ENCODE results near the gene PTPRCAP. TPM values are rescaled to one million over a fixed set of nuclear protein-coding genes. Genes with fewer than 3 reads are reported as not detected.
A peak's percentile ranks its signal among the peaks of the same experiment; 100 is the strongest.

PTPRCAP gene
- polyA plus RNA-seq, 3 donors: 2.1 to 14.3 (median 2.8) TPM

GRCh38 chr11:67406969-67407687 lies 30.4 kb downstream of the PTPRCAP start:
- H3K27me3 Mint-ChIP-seq (ENCODE audit: low read depth in 3 of 3): peaks cover 3 to 12% (median 7%) of the 10 kb centered on the region in 3 donors
- Histone ChIP-seq H4K20me1 (ENCODE audit: insufficient read depth, low read length) (peaks cover 51% of the 10 kb centered on the region), H3K27ac (ENCODE audit: low read depth in 1 of 2, low read length in 2 of 2) (peak overlapping the region; percentile 2 to 18), H3K4me2 (replicated peaks; ENCODE audit: extremely low read depth, low read length, poor library complexity, severe bottlenecking) (no peak overlapping the region), H3K9me3 (replicated peaks in 1 of 2; ENCODE audit: control insufficient read depth in 1 of 2, insufficient read depth in 1 of 2, low read length in 2 of 2) (no peaks in the 10 kb centered on the region), H3K79me2 (ENCODE audit: insufficient read depth, low read length) (peaks cover 39% of the 10 kb centered on the region), H3K36me3 (replicated peaks in 1 of 2; ENCODE audit: control insufficient read depth in 1 of 2, insufficient read depth in 2 of 2, low read length in 2 of 2) (peaks cover 9 to 18% of the 10 kb centered on the region in 2 donors), H2AFZ (ENCODE audit: insufficient read depth, low read depth, low read length, poor library complexity, severe bottlenecking) (no peak overlapping the region), H3K9ac (ENCODE audit: insufficient read depth, low read length, poor library complexity, severe bottlenecking) (no peak overlapping the region), H3K4me1 (ENCODE audit: control insufficient read depth in 1 of 2, insufficient read depth in 2 of 2, low read length in 2 of 2) (peaks cover 71 to 80% of the 10 kb centered on the region in 2 donors), H3K4me3 (replicated peaks in 1 of 3; ENCODE audit: low read depth in 2 of 3, low read length in 3 of 3) (no peak overlapping the region), H3K27me3 (ENCODE audit: control insufficient read depth in 2 of 2, insufficient read depth in 2 of 2, low read length in 2 of 2) (no peaks in the 10 kb centered on the region)
- H3K4me1 Mint-ChIP-seq: peaks cover 75% of the 10 kb centered on the region
- 93% methylated on average over 5 of the region's 12 CpGs for WGBS (ENCODE audit: insufficient coverage)
- H3K36me3 Mint-ChIP-seq: peaks cover 19 to 36% of the 10 kb centered on the region in 2 donors
- H3K27ac Mint-ChIP-seq: peak overlapping the region in 3 of 7 donors; percentile 4 to 54 (median 16)
- H3K4me3 Mint-ChIP-seq: no peak overlapping the region
- TF ChIP-seq CTCF (IDR thresholded peaks at IDR 0.05): no peak
- no peak for DNase-seq
- intact Hi-C loops (cut with micrococcal nuclease): no loop called here
- no peaks in the 10 kb centered on the region for H3K9me3 Mint-ChIP-seq

GRCh38 chr11:67406420-67406968 lies 31.0 kb downstream of the PTPRCAP start:
- H3K36me3 ChIP-seq (replicated peaks in 1 of 2; ENCODE audit: control insufficient read depth in 1 of 2, insufficient read depth in 2 of 2, low read length in 2 of 2): peaks cover 9 to 18% of the 10 kb centered on the region in 2 donors
- Mint-ChIP-seq H3K4me1 (peaks cover 77% of the 10 kb centered on the region), H3K27ac (peak overlapping the region in 5 of 7 donors; percentile 36 to 68 (median 51)), H3K4me3 (peak overlapping the region in 1 of 2 donors; percentile 51), H3K9me3 (no peaks in the 10 kb centered on the region), H3K36me3 (peaks cover 19 to 36% of the 10 kb centered on the region in 2 donors), H3K27me3 (ENCODE audit: low read depth in 3 of 3) (peaks cover 0 to 7% (median 4%) of the 10 kb centered on the region in 3 donors)
- H3K4me2 ChIP-seq (replicated peaks; ENCODE audit: extremely low read depth, low read length, poor library complexity, severe bottlenecking): no peak overlapping the region
- no peak for TF ChIP-seq CTCF (IDR thresholded peaks at IDR 0.05)
- intact Hi-C loops (cut with micrococcal nuclease): no loop called here
- peaks cover 42% of the 10 kb centered on the region for H3K79me2 ChIP-seq (ENCODE audit: insufficient read depth, low read length)
- no peaks in the 10 kb centered on the region for H3K27me3 ChIP-seq (ENCODE audit: control insufficient read depth in 2 of 2, insufficient read depth in 2 of 2, low read length in 2 of 2)
- peak overlapping the region; percentile 32 for H3K9ac ChIP-seq (ENCODE audit: insufficient read depth, low read length, poor library complexity, severe bottlenecking)
- no peak for DNase-seq
- 97% methylated on average over 17 of the region's 18 CpGs for WGBS (ENCODE audit: insufficient coverage)
- H3K4me1 ChIP-seq (ENCODE audit: control insufficient read depth in 1 of 2, insufficient read depth in 2 of 2, low read length in 2 of 2): peaks cover 73 to 83% of the 10 kb centered on the region in 2 donors
- H3K4me3 ChIP-seq (replicated peaks in 1 of 3; ENCODE audit: low read depth in 2 of 3, low read length in 3 of 3): no peak overlapping the region
- H3K27ac ChIP-seq (ENCODE audit: low read depth in 1 of 2, low read length in 2 of 2): peak overlapping the region in 1 of 2 donors; percentile 20
- no peak overlapping the region for H2AFZ ChIP-seq (ENCODE audit: insufficient read depth, low read depth, low read length, poor library complexity, severe bottlenecking)
- peaks cover 51% of the 10 kb centered on the region for H4K20me1 ChIP-seq (ENCODE audit: insufficient read depth, low read length)
- H3K9me3 ChIP-seq (replicated peaks in 1 of 2; ENCODE audit: control insufficient read depth in 1 of 2, insufficient read depth in 1 of 2, low read length in 2 of 2): no peaks in the 10 kb centered on the region
